ENCODE results near the gene LPAR5. TPM values are rescaled to one million over a fixed set of nuclear protein-coding genes. Genes with fewer than 3 reads are reported as not detected.

The LPAR5 gene
- total RNA-seq, 1 donor from 2014 or later: 0.57 TPM

DNA sequence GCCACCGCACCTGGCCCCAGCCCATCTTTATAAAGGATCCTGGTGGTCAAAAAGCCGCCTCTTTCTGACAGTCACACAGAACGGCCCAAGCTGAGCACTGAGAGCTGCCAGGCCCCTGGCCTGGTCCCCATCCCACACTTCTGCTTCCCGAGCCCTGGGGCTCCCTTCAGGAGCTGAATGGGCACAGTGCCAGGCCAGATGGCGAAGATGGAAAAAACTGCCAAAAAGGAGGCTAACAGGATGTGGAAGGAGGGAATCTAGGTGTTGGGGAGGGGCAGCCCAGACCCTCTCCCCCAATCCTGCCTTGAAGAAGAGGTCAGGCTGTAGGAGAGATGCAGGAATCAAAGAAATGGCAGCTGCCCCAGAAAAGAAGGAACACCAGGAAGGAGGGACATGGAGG lies 5.0 kb downstream of the LPAR5 start:
- no peak for DNase-seq (ENCODE audit: low spot score)
- Mint-ChIP-seq H3K9me3 (ENCODE audit: low read depth) (no peaks in the 10 kb centered on the region), H3K36me3 (ENCODE audit: low read depth) (no peaks in the 10 kb centered on the region), H3K4me3 (ENCODE audit: unreplicated experiment) (no peak overlapping the region), H3K4me1 (ENCODE audit: low read depth) (peaks cover 17% of the 10 kb centered on the region), H3K27ac (ENCODE audit: unreplicated experiment) (no peak overlapping the region), H3K27me3 (ENCODE audit: low read depth) (no peaks in the 10 kb centered on the region)
- TF ChIP-seq, protein P1, sequence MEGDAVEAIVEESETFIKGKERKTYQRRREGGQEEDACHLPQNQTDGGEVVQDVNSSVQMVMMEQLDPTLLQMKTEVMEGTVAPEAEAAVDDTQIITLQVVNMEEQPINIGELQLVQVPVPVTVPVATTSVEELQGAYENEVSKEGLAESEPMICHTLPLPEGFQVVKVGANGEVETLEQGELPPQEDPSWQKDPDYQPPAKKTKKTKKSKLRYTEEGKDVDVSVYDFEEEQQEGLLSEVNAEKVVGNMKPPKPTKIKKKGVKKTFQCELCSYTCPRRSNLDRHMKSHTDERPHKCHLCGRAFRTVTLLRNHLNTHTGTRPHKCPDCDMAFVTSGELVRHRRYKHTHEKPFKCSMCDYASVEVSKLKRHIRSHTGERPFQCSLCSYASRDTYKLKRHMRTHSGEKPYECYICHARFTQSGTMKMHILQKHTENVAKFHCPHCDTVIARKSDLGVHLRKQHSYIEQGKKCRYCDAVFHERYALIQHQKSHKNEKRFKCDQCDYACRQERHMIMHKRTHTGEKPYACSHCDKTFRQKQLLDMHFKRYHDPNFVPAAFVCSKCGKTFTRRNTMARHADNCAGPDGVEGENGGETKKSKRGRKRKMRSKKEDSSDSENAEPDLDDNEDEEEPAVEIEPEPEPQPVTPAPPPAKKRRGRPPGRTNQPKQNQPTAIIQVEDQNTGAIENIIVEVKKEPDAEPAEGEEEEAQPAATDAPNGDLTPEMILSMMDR (IDR thresholded peaks at IDR 0.05): no peak

DNA sequence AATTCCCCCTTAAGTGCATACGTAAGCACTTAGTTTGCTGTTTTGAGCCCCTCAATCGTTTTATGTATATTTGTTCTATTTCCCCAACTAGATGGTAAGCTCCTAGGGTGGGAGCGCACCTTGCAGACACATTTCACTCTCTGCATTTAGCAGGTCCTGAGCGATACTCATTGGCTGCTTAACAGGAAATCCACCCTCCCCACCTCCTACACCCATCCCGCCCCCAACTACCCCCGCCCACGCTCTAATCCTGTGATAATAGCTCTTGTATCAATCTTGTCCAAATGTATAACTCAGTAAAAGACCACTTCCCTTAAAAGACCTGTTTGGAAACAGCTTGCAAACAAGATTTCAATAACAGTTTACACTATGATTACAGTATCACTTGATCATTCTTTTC lies 8.1 kb downstream of the LPAR5 start:
- no peak overlapping the region for H3K27ac Mint-ChIP-seq (ENCODE audit: unreplicated experiment)
- H3K4me1 Mint-ChIP-seq (ENCODE audit: low read depth): peaks cover 6% of the 10 kb centered on the region
- no peaks in the 10 kb centered on the region for H3K36me3 Mint-ChIP-seq (ENCODE audit: low read depth)
- H3K27me3 Mint-ChIP-seq (ENCODE audit: low read depth): no peaks in the 10 kb centered on the region
- TF ChIP-seq, protein P1 (IDR thresholded peaks at IDR 0.05): no peak
- DNase-seq (ENCODE audit: low spot score): no peak
- H3K9me3 Mint-ChIP-seq (ENCODE audit: low read depth): no peaks in the 10 kb centered on the region
- H3K4me3 Mint-ChIP-seq (ENCODE audit: unreplicated experiment): no peak overlapping the region

DNA sequence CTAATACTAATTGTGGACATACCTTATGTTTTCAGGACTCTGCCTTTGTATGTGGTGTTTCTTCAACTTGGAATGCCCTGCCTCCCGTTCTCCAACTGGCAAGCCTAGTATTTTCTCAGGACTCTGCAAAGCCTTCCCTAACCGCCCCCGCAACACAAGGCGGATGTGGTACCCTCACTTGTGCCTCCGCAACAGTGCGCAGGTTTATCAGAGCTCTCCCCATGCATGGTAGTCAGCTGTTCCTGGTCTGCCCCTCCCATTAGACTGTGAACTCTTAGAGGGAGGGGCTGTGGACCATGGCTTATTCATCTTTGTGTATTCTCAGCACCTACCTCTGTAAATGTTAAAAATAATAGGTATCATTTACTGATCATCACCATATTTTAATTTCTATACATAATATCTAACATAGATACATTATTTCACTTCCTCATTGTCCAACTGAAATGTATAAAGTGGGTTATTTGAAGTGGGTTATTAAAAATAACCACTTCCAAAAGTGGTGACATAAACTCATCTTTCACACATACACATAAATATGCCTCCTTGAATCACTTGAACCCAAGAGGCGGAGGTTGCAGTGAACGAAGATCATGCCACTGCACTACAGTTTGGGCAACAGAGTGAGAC lies 9.0 kb downstream of the LPAR5 start:
- no peaks in the 10 kb centered on the region for H3K36me3 Mint-ChIP-seq (ENCODE audit: low read depth)

DNA sequence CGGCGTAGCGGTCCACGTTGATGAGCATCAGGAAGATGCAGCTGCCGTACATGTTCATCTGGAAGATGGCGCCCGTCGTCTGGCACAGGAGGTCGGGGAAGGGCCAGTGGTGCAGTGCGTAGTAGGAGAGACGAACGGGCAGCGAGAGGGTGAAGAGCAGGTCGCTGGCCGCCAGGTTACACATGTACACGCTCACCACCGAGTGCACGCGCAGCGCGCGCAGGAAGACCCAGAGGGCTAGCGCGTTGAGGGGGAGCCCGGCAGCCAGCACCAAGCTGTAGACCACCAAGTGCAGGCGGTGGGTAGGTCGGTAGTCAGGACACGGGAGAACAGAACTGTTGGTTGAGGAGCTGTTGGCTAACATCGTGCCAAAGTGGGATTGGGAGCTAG lies 14.9 kb downstream of the LPAR5 start:
- Mint-ChIP-seq H3K4me3 (ENCODE audit: unreplicated experiment) (no peak overlapping the region), H3K36me3 (ENCODE audit: low read depth) (no peaks in the 10 kb centered on the region), H3K27me3 (ENCODE audit: low read depth) (no peaks in the 10 kb centered on the region), H3K4me1 (ENCODE audit: low read depth) (no peaks in the 10 kb centered on the region), H3K27ac (ENCODE audit: unreplicated experiment) (no peak overlapping the region), H3K9me3 (ENCODE audit: low read depth) (no peaks in the 10 kb centered on the region)
- DNase-seq (ENCODE audit: low spot score): no peak
- TF ChIP-seq, protein P1 (IDR thresholded peaks at IDR 0.05): no peak

More for the DNA sequence above, 9.0 kb downstream of the LPAR5 start:
- Mint-ChIP-seq H3K4me1 (ENCODE audit: low read depth) (no peaks in the 10 kb centered on the region), H3K27me3 (ENCODE audit: low read depth) (no peaks in the 10 kb centered on the region), H3K9me3 (ENCODE audit: low read depth) (no peaks in the 10 kb centered on the region), H3K4me3 (ENCODE audit: unreplicated experiment) (no peak overlapping the region), H3K27ac (ENCODE audit: unreplicated experiment) (peak overlapping the region; percentile 62)
- no peak for DNase-seq (ENCODE audit: low spot score)
- TF ChIP-seq, protein P1 (IDR thresholded peaks at IDR 0.05): no peak

DNA sequence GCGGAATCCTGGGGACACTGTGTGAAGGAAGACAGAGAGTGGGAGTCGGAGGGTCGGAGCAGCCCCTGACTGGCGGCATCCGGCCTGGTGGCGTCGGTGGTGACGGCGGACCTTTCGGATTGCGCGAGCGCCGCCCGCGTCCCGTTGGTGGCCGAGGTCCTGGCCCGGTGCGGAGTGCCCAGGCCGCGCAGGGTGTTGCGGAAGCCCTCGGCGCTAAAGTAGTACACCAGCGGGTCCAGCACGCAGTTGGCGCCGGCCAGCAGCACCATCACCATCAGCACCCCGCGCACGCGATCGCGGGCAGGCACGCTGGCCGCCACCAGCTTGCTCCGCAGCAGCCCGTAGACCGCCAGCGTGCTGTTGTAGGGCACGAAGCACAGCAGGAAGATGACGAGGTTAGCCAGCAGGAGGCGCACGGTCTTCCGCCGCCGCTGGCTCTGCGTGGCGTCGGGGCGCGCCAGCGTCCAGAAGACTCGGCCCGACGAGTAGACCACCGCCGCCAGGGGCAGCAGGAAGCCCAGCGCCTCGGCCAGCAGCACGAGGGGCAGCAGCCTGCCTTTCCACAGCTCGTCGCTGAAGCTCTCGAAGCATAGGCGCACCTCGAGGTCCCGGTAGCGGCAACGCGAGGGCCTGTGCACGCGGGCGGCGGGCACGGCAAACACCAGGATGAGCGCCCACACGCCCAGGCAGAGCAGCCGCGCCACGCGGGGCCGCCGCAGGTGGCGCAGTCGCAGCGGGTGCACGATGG lies 15.4 kb downstream of the LPAR5 start:
- Mint-ChIP-seq H3K27ac (ENCODE audit: unreplicated experiment) (no peak overlapping the region), H3K9me3 (ENCODE audit: low read depth) (no peaks in the 10 kb centered on the region), H3K27me3 (ENCODE audit: low read depth) (no peaks in the 10 kb centered on the region), H3K4me1 (ENCODE audit: low read depth) (no peaks in the 10 kb centered on the region), H3K4me3 (ENCODE audit: unreplicated experiment) (no peak overlapping the region), H3K36me3 (ENCODE audit: low read depth) (no peaks in the 10 kb centered on the region)
- TF ChIP-seq, protein P1 (IDR thresholded peaks at IDR 0.05): peak; percentile 67
- DNase-seq (ENCODE audit: low spot score): no peak

Measured in chondrocyte (in vitro differentiated cells).